AG20443 (cell line): ENCODE data around the gene RGS11.
"Not testable (repeated sequence)": the region's sequence is repeated elsewhere in the genome, so short reads cannot be mapped to it uniquely, and the experiment has no call there.

Experiments used
- DNase-seq: peaks from one replicate; pipeline ENCODE4 v3.0.0; 2012; ENCODE audit warnings: low spot score, mixed read lengths

The RGS11 gene

DNA sequence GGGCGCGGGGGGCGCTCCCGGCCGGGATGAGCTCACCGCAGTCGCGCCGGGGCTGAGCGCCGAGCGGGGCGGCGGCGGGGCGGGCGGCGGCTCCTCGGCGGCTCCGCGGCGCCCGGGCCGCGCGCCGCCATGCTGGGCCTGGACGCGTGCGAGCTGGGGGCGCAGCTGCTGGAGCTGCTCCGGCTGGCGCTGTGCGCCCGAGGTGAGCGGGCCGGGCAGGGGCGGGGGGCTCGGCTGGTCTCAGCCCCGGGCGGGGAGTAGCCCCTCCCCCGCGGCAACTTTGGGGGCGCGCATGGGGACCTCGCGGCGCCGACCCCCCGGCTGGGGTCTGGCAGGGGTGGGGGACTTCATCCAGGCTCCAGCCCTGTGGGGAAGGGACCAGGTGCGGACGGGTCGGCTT is 4.8 kb upstream of the RGS11 start, which contains the start of gene ARHGDIG:
Gene ARHGDIG, plus strand, starts transcription at position 40 of the 400 bp plus-strand sequence. Its CDS starts 90 bp downstream, at position 130.
- peak; percentile 77 for DNase-seq

DNA sequence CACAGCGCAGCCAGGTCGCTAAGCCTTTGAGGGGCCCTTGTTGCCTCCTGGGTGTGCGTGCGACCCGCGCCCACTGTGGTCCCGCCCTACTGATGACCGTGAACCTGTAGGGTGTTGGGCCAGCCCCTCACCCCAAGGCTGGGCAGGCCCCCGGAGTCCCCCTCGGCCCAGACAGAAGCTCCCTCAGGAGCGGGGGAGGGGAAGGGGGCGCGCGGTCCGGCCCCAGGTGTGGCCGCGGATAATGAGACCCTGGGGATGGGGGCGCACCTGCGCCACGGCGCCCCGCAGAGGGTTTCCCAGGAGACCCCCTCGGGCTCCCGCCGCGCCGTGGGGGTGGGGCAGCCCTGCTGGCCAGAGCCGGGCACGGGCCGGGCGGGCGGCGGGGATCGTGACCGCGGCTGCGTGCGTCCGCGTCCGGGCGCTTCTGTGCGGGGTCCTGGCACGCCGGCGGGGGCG is 4.3 kb upstream of the RGS11 start:
- no peak for DNase-seq

DNA sequence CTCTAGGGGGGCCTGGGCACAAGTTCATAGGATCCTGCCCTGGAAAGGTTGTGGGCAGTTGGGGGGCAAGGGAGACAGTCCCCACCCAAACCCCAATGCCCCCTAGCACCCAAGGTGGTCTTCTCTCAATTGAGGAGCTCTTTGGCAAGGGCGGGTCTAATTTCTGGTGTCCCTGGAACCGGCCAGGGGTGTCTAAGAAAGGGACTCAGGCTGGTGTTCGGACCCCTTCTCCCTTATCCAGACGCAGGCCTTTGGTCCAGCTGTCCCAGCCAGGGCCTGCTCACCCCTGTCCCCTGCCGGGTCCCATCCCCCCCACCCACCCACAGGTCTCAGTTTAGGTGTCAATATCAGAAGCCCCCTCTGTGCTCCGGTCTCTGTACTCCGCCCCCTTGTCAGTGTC is 3.8 kb upstream of the RGS11 start:
- DNase-seq = no peak

DNA sequence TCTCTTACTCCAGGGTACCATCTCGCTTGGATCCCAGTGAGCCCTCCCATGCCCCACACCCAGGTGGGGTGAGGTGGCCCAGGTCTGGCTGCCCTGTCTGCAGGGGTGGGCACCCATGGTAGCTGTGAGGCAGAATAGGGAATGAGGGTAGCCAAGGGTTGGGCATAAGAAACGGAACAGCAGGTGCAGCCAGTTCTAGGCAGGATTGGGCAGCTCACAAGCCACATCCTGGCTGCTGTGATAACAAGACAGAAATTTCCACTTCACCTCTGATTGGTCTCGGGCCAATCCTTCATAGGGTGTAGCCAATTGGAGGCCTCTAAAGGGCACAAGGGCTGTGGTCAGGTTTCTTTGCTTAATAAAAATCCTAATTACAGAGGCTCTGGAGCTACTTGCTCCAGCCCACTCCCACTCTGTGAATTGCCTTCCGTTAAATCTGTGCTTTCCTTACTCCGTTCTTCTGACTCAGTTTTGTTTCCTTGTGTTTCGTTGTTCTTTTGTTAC is 3.2 kb upstream of the RGS11 start:
- DNase-seq = no peak

DNA sequence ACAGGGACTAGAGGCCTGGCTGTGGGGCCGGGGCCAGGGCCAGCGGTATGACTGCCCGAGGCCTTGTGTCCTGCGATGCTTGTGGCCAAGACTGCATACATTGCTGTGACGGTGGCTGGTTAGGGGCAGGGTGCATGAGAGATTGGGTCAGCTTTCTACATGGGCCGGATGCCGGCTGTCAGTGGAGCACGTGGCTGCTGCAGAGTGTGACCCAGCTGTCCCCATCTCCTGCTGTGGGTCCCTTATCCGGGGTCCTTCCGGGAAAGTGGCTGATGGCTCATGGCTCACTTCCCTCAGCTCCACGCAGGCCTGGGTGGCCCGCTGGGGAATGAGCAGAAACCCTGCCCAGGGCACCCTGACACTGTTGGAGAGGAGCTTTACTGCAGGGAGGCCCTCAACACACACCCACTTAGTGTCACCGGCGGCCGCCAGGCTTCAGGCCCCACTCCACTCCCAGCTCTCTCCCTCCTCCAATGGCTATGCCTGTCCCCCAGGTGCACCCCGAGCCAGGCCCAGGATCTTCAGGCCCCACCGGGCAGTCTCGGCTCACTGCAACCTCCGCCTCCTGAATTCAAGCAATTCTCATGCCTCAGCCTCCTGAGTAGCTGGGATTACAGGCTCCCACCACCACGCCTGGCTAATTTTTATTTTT is 808 bp upstream of the RGS11 start:
- no peak for DNase-seq

DNA sequence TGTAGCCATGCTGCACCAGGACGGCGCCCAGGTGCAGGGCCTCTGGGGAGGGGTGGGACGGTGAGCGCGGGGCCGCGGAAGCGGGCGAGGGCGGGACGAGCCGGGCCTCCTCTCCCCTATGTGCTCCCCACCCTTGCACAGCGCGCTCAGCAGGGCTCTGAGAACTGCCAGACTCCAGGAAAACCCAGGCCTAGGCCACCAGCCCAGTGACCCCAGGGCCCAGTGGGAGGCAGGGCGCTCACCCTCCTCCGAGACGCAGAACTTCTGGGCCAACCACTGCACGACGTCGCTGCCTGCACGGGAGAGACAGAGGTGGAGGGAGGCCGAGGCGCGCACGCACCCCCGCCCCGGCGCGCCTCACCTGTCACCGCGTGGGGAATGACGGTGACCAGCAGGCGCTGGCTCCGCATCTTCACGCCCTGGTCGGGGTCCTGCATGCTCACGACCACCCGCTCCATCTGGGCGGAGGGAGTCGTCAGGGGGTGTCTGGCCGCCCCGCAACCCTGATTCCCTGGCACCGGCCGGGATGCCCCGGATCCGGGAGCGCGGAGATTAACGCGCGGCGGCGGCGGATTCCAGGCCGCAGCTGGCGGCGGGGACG is 603 bp downstream of the RGS11 start:
- peak; percentile 50 for DNase-seq

DNA sequence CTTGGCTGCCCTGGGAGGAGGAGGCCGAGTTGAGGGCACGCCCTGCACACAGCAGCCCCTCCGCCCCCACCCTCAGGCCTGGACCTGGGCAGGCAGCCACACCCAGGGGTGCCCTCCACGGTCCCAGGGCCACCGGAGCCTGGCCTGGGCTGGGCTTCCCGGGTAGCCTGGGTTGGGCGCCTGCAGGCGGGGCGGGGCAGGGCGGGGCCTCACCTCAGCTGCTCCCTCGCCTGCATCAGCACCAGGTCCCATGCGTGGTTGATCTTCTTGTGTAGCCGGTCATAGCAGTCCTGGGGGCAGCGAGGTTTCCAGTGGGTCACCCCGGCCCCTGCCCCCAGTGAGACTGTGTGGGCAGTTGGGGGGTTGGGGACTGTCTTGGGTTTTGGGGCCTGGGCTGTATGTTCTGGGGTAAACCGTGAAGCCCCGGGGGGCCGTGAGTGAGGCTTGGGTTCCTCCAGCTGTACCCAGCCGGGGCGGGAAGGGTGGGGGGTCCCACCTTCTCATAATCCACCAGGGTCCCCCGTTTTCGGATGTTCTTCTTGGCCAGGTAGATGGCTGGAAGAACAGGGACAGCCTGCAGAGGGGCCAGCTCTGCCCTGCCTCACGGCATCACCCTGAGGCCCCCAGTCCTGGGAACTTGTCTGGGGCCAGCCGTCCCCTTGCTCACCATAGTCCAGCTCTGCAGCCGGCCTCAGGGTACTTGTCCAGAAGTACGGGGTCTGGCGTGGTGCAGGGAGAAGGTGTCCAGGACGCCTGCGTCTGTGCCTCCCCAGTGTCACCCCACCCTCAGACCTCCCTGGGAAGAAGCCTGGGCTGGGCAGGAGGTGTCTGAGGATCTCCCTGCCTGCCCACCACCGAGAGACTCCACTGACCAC is 2.0 kb downstream of the RGS11 start:
- no peak for DNase-seq

DNA sequence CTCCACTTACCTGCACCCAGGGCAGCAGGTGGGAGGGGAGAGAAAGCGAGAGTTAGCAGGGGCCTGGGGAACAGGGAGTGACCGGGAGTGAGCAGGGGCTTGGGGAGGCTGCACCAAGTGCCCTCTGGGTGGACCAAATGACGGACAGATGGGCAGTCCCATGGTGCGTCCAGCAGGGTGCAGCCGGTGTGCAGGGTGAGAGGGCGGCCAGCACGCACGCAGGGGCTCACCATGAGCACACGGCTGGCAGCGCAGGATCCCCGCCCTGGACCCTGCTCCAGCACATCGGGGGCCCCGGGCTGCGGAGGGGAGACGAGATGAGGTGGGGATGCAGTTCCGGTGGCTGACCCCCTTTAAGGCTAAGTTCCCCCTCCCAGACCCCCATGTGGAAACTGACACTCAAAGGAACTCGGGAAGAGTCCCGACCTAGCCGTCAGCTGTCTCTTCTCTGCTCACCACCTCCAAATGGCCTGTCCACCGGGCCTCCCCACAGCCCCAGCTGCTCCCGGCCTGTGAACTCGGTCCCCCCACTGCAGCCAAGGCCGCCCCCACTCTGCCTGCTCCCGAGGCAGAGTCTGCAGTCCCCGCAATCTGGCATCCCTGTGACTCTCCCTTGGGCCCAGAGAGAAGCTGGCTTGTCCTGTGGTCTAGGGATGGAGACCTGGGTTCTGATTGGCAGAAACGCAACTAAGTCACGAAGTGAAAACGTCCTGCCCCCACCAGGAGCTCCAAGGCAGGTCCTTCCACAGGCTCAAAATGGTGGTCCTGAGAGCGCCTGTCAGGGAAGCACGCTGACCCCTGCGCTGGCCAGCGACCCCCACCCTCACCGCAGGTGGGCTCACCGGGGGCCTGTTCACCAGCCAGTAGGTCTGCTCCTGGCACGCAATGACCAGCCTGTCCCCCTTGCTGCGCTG is 2.9 kb downstream of the RGS11 start:
- no peak for DNase-seq

DNA sequence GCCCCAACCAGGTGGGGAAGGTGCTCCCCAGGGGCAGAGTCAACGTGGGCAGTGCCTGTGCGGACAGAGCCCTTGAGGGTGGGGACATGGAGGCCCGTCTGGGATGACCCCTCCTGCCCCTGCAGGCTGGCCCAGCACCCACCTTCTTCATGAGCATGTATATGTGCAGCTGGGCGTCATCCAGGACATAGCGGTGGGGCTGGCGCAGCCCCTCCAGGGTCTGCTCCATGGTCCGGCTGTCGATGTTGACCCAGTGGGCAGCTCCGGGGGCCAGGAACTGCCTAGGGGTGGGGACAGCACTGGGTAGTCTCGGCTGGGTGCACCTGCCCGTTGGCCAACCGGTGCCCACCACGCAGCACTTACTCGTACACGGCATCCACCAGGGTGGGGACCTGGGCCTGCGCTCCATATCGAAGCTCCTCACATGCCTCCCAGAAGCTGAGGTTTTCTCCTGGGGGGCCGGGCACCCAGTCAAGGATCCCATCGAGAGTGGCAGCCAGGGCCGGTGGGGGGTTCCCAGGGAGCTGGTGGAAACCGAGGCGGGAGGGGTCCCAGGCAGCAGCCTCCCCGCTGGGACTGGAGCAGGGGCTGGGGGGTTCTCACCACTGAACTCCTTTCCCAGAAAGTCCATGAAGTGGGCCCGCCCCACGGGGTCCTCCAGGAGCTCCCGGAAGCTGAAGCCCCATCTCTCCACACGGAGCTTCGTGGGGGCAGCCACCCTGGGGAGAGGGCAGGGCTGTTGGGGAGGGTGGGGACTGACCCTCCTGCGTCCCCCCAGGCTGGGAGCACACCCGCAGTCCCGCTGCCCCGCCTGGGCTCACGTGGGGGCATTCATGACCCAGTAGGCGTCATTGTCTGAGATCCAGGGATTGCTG is 5.1 kb downstream of the RGS11 start:
- no peak for DNase-seq

DNA sequence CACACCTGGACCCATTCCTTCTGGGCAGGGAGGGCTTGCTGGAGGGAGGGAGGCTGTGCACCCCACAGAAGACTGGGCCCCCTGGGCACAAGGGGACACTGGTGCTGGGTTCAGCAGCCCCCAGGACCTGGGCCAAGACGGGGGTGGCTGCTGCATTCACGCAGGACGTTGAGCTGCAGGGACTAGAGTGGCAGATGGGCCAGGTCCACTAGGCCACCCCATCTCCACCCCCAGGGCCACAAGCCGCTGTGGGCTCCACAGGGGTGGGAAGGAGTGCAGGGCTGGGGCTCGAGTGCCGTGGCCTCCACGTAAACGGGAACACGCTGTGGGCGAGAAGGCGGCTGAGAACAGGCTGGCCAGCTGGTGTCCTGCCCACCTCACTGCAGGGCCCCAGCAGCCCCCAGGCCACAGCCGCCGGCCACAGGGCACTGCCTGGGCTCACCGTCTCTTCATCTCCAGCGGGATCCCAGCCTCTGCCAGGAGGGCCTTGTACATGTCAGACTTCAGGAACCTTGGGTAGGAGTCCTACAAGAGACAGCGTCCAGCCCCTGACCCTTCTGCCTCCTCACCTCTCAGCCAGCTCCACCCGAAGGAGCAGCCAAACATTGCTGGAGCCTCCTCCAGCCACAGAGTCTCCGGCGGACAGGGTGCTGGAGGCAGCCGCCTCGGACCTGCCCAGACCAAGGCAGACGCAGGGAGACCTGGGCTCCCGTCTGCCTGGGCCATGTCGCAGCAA is 6.5 kb downstream of the RGS11 start:
- DNase-seq = no peak

DNA sequence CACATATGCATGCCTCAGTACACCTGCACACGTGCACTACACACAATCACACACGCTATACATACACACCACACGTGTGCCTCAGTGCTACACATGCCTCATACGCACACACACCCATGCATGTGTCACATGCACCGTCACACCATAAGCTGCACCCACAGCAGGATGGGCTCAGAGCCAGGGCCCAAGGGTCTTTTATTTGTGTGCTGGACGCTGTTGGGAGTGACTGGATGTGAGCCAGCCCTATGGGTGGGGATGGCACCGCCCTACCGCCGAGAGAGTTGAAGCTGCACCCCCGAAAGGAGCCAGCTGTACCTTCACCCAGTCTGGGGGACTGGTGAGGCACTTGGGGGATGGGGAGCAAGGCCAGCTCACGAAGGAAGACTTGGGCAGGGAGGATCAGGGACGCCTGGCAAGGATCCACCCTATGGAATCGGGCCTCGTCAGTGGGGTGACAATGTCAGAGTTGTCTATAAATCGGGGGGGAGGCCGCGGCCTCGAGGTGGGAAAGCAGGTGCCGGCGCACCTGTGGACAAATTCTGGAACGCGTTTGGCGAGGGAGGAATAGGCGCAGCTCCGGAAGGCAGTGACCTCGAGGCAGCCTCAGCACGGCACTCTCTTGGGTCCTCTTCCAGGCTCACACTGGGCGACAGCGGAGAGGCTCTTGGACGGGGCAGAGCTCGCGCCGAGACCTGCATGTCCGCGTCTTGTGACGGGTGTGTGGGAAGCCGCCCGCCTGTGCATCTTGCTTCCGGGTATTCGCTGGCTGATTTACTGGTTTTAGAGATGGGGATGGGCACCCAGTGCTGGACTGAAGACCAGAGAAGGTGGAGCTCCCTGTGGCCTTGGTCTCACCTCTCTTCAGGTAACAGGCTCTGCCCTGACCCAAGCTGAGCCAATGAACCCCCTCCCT is 7.3 kb downstream of the RGS11 start:
- DNase-seq = no peak

DNA sequence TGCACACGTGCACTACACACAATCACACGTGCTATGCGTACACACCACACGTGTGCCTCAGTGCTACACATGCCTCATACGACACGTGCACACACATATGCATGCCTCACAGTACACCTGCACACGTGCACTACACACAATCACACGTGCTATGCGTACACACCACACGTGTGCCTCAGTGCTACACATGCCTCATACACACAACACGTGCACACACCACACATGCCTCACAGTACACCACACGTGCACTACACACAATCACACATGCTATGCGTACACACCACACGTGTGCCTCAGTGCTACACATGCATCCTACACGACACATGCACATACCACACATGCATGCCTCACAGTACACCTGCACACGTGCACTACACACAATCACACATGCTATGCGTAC is 8.2 kb downstream of the RGS11 start:
- not testable (repeated sequence) for DNase-seq

DNA sequence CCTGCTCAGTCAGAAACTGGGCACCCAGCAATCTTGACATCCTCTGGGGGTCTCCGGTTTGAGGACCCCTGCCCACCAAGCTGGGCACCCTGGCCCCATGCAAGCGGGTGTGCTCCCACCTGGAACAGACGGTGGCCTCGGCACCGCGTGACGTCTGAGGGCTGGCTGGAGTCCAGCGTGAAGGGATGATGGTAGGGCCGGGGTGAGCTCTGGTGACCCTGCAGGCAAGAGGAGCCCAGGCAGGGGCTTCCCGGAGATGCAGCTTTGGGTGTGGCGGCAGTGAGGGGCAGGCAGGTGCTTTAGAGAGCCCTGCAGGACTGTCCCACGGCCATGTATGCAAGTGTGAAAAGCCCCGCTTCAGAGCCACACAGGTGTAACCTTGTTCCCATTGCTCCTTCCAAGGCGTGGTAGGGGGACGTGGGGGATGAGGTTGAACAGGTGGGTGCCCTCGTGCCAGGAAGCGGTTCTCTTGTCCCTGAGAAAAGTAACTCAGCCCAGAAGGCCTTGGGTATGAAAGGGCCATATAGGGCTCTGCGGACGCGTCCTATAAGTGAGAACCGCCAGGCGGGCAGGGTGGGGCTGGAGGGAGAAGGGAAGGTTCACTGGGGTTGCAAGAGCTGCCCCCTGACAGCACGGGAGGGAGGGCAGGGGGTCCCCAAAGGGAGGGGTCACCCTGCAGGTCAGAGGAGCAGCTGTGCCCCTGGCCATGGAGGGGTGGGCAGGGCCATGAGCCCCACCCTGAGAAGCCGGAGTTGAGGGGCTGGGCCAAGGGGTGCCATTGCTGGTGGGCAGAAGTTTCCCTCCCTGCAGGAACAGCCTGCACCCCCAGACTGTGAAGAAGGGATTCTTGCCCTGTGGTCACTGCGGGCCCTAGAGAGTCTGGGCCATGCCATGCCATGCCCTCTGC is 9.2 kb downstream of the RGS11 start:
- DNase-seq = no peak

DNA sequence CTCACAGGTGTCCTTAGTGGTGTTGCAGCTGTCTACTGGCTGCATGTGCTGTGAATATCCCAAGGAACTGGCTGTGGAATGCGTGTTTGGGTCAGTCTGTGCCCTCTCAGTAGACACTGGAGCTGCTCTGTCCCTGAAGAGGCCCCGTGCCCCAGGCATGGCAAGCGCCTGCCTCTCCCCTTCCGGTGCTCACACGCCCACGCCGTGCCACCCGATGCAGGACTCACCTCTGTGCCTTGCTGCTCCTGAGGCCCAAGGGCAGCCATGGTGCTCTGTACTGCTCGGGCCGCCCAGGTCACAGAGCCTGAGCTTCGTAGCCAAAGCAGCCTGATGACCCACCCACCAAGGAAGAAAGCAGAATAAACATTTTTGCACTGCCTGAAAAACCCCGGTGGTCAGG is 10.0 kb downstream of the RGS11 start:
- no peak for DNase-seq

DNA sequence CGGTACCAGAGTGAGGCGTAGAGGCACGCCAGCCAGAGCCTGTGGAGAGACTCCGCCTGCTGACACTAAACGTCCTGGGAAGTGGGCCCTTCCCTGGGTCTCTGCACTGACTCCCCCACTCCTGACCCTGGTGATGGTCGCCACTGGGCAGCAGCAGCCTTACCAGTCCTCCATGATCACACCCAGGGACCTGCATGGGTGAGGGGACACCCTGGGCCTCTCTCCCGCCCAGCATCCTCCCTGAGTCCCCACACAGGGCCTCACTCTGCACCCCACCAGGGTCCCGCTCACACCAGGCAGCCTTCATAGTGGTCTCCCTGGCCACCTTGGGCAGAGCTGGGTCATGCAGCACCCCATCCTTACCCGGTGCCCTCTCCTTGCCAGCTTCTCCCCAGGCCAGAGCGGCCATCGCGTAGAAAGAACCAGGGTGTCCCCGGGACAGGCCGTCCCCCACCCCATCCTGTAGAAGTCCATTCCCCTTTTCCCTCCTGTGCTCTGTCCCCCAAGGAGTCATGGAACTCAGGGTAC is 10.7 kb downstream of the RGS11 start:
- no peak for DNase-seq

DNA sequence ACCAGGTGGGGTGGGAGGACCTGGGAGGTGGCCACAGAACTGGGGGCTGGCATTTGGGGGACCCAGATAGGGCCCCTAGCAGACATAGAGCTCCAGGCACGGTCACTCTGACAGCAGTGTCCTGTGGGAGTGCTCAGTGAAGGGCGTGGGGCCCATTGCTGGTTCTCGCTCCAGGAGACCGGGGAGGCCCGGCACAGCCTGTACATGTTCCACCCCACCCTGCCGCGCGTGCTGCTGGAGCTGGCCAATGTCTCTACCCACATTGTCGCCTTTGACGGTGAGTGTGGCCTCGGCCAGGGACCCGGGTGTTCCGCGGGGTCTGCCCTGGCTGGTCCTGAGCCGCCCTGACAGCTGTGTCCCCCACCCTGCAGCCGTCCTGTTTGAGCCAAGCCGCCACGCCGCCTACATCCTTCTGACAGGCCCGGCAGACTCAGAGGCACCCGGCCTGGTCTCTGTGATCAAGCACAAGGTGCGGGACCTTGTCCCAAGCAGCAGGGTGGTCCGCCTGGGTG is 11.2 kb downstream of the RGS11 start:
- DNase-seq = no peak

DNA sequence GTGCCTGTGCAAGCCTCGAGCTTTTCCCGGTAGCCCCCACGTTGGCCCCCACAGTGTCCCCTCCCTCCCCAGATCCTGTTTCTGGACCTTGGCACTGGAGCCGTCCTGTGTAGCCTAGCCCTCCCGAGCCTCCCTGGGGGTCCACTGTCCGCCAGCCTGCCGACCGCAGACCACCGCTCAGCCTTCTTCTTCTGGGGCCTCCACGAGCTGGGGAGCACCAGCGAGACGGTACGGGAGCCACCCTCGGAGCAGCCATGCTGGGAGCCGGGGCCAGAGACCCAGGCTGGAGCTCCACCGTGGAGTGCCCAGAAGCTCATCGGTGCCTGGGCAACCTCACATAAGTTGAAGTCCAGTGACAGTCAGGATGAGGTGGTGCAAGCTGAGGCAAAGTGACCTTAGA is 11.8 kb downstream of the RGS11 start:
- no peak for DNase-seq
